ENCODE results near the gene ZNF358.

The ZNF358 gene

GRCh38 chr19:7515645-7516151, at the start of gene ZNF358:
ZNF358 (plus strand) TSS chr19:7516103; CDS start chr19:7519243, 3,140 bp downstream.
- peak; percentile 53 to 80 (median 61) for DNase-seq

GRCh38 chr19:7467009-7467989, 48.6 kb upstream of the ZNF358 start:
- DNase-seq = no peak

- DNase-seq = no peak
These were observed 47.1 kb upstream of the ZNF358 start for GRCh38 chr19:7468840-7469239.

- no peak for DNase-seq
These were observed 46.1 kb upstream of the ZNF358 start for GRCh38 chr19:7469669-7470285.

GRCh38 chr19:7470540-7471305, 45.2 kb upstream of the ZNF358 start:
- DNase-seq = no peak

- peak; percentile 26 to 59 (median 49) for DNase-seq
These were observed 43.9 kb upstream of the ZNF358 start for GRCh38 chr19:7471696-7472615.

GRCh38 chr19:7475665-7476064, 40.2 kb upstream of the ZNF358 start:
- no peak for DNase-seq

- DNase-seq = no peak
These were observed 39.7 kb upstream of the ZNF358 start for GRCh38 chr19:7476241-7476640.

GRCh38 chr19:7476777-7477494, 39.0 kb upstream of the ZNF358 start:
- no peak for DNase-seq

GRCh38 chr19:7477758-7478157, 38.1 kb upstream of the ZNF358 start:
- DNase-seq = no peak

GRCh38 chr19:7478173-7478842, 37.6 kb upstream of the ZNF358 start:
- no peak for DNase-seq

- DNase-seq = no peak
These were observed 37.1 kb upstream of the ZNF358 start for GRCh38 chr19:7478843-7479227.

GRCh38 chr19:7480222-7480969, 35.5 kb upstream of the ZNF358 start:
- no peak for DNase-seq

GRCh38 chr19:7480970-7481255, 35.0 kb upstream of the ZNF358 start:
- peak; percentile 64 to 69 (median 64) for DNase-seq

- no peak for DNase-seq
These were observed 33.1 kb upstream of the ZNF358 start for GRCh38 chr19:7482584-7483439.

GRCh38 chr19:7483720-7484201, 32.1 kb upstream of the ZNF358 start:
- no peak for DNase-seq

- DNase-seq = no peak
These were observed 29.0 kb upstream of the ZNF358 start for GRCh38 chr19:7486923-7487322.

GRCh38 chr19:7488736-7489353, 27.1 kb upstream of the ZNF358 start, which contains the start of gene PEX11G:
PEX11G (minus strand) TSS chr19:7489035; CDS start chr19:7489010, 25 bp downstream.
- peak; percentile 89 to 96 (median 93) for DNase-seq

Data from suppressor macrophage treated with lipopolysaccharide for 1 hour (primary cell).